ENCODE measurements around the gene TXNRD2. TPM values are rescaled to one million over a fixed set of nuclear protein-coding genes. Genes with fewer than 3 reads are reported as not detected.
"Not testable (repeated sequence)": the region's sequence is repeated elsewhere in the genome, so short reads cannot be mapped to it uniquely, and the experiment has no call there.

Gene TXNRD2
- total RNA-seq, 1 donor from 2014 or later = 11.7 TPM

GRCh38 chr22:19948057-19948760 is 6.6 kb upstream of the TXNRD2 start:
- no peak for ATAC-seq

GRCh38 chr22:19943082-19944026 is 1.7 kb upstream of the TXNRD2 start:
- ATAC-seq = peak; percentile 41

GRCh38 chr22:19942157-19943081 is 801 bp upstream of the TXNRD2 start:
- peak; percentile 46 for ATAC-seq

- peak; percentile 3 for ATAC-seq
Measured at GRCh38 chr22:19940536-19941364, 868 bp downstream of the TXNRD2 start.

GRCh38 chr22:19937616-19938473 is 3.8 kb downstream of the TXNRD2 start:
- no peak for ATAC-seq

GRCh38 chr22:19936513-19936912 is 5.1 kb downstream of the TXNRD2 start:
- ATAC-seq = no peak

GRCh38 chr22:19935123-19935718 is 6.4 kb downstream of the TXNRD2 start:
- ATAC-seq = not testable (repeated sequence)

- peak; percentile 10 for ATAC-seq
Measured at GRCh38 chr22:19933341-19934241, 8.0 kb downstream of the TXNRD2 start.

- ATAC-seq = no peak
Measured at GRCh38 chr22:19932367-19933206, 9.0 kb downstream of the TXNRD2 start.

- ATAC-seq = no peak
Measured at GRCh38 chr22:19931514-19931913, 10.1 kb downstream of the TXNRD2 start.

GRCh38 chr22:19930551-19931486 is 10.8 kb downstream of the TXNRD2 start:
- no peak for ATAC-seq

GRCh38 chr22:19929586-19930550 is 11.8 kb downstream of the TXNRD2 start:
- ATAC-seq = no peak

- ATAC-seq = no peak
Measured at GRCh38 chr22:19928207-19928606, 13.4 kb downstream of the TXNRD2 start.

- no peak for ATAC-seq
Measured at GRCh38 chr22:19927696-19928095, 13.9 kb downstream of the TXNRD2 start.

GRCh38 chr22:19926028-19926427 is 15.6 kb downstream of the TXNRD2 start:
- not testable (repeated sequence) for ATAC-seq

Data from esophagus mucosa (tissue), 1 donor.